ENCODE results near the gene RAP2C.
"Not testable (repeated sequence)": the region's sequence is repeated elsewhere in the genome, so short reads cannot be mapped to it uniquely, and the experiment has no call there.

GRCh38 chrX:132163094-132163493 is 56.2 kb downstream of the RAP2C start:
- TF ChIP-seq ZBTB17 (tag by site-specific recombination; IDR thresholded peaks at IDR 0.05); ZNF629 (tag by site-specific recombination; IDR thresholded peaks at IDR 0.05); REST (tag by site-specific recombination; IDR thresholded peaks at IDR 0.05); ZNF174 (tag by site-specific recombination; IDR thresholded peaks at IDR 0.05); OSR2 (tag by site-specific recombination; IDR thresholded peaks at IDR 0.05); ZNF510 (tag by site-specific recombination; IDR thresholded peaks at IDR 0.05; ENCODE audit: insufficient replicate concordance): not testable (repeated sequence)

Measured in HEK293 (cell line).